Retinal pigment epithelial cell (primary cell): ENCODE results near the gene ULK1.
"Not testable (repeated sequence)": the region's sequence is repeated elsewhere in the genome, so short reads cannot be mapped to it uniquely, and the experiment has no call there.

Source experiments
- DNase-seq: peaks from one replicate; pipeline ENCODE4 v3.0.0-alpha.2; 2010; ENCODE audit warnings: low read depth
- H3K4me3 ChIP-seq: 2 replicates; pipeline ENCODE4 v1.5.1; 2011; ENCODE audit warnings: mild to moderate bottlenecking, low read length, control low read depth, moderate library complexity
- TF ChIP-seq, protein P1 (sequence below): conservative IDR thresholded peaks from 2 replicates; pipeline ENCODE4 v1.5.1; 2011; ENCODE audit warnings: low read depth, low read length, control low read depth, inconsistent platforms

ULK1 gene

DNA sequence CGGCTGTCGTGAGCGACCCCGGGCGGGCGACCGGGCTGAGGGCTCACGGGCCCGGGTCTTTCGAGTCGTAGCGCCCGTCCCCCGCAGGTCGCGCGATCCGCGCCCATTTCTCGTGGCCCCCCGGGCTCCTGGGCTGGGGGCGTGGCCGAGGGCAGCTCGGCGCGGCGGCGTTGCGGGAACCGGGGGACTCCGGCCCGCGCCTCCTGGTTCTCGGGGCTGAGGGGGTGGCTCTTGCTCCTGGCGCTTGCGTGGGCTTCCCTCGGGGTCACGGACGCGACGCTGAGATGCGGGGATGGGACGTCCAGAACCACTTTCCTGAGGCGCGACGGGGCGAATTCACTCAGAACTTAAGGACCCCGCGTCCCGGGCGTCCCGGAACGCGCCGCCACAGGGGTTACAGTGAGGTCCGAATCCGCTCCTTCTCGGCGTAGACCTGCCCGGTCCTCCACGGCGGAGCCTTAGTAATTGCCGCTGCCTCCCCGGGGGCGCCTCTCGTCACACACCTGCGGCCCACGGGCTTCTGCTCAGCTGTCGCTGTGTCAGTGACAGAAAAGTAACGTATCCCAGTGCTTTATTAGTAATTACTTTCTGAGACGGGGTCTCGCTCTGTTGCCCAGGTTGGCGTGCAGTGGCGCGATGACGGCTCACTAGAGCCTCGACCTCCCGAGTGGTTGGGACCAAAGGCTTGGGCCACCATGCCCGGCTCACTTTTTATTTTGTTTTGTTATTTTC, 55.9 kb downstream of the ULK1 start:
- peak overlapping the region; percentile 82 for H3K4me3 ChIP-seq
- no peak for DNase-seq
- TF ChIP-seq, protein P1, sequence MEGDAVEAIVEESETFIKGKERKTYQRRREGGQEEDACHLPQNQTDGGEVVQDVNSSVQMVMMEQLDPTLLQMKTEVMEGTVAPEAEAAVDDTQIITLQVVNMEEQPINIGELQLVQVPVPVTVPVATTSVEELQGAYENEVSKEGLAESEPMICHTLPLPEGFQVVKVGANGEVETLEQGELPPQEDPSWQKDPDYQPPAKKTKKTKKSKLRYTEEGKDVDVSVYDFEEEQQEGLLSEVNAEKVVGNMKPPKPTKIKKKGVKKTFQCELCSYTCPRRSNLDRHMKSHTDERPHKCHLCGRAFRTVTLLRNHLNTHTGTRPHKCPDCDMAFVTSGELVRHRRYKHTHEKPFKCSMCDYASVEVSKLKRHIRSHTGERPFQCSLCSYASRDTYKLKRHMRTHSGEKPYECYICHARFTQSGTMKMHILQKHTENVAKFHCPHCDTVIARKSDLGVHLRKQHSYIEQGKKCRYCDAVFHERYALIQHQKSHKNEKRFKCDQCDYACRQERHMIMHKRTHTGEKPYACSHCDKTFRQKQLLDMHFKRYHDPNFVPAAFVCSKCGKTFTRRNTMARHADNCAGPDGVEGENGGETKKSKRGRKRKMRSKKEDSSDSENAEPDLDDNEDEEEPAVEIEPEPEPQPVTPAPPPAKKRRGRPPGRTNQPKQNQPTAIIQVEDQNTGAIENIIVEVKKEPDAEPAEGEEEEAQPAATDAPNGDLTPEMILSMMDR: no peak

DNA sequence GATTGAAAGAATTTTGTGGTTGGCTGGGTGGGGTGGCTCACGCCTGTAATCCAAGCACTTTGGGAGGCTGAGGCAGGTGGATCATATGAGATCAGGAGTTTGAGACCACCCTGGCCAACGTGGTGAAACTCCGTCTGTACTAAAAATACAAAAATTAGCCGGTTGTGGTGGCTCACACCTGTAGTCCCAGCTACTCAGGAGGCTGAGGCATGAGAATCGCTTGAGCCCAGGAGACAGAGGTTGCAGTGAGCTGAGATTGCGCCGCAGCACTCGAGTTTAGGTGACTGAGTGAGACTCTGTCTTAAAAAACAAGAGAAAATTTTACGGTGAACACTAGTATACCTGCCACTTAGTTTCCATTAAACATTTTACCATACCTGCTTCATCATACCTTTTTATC, 59.4 kb downstream of the ULK1 start:
- DNase-seq, H3K4me3 ChIP-seq: not testable (repeated sequence)

DNA sequence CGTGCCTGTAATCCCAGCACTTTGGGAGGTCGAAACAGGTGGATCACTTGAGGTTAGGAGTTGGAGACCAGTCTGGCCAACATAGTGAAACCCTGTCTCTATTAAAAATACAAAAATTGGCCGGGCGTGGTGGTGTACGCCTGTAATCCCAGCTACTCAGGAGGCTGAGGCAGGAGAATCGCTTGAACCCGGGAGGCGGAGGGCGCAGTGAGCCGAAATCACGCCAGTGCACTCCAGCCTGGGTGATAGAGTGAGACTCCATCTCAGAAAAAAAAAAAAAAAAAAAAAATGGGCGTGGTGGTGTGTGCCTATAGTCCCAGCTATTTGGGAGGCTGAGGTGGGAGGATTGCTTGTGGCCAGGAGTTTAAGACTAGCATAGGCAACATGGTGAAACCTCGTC, 60.0 kb downstream of the ULK1 start:
- H3K4me3 ChIP-seq, DNase-seq: not testable (repeated sequence)

DNA sequence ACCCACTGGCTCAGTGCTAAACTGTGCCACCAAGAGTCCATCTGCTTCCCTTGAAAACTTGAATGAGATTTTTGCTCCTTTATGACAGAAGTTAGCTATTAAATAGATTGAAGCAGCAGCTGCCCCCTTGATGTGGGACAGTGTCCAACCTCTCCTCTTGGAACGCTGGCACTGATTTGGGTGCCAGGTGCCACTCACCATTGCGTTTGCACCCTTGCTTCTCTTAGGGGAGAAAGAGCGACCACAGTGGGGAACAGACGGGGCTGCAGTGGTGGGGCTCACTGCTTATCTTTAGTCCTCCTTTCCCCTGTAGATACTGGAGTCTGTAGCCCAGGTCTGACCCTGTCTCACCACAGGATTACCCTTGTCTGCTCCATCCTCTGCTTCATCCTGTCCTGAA, 64.7 kb downstream of the ULK1 start:
- no peak overlapping the region for H3K4me3 ChIP-seq
- TF ChIP-seq, protein P1: no peak
- DNase-seq: no peak

DNA sequence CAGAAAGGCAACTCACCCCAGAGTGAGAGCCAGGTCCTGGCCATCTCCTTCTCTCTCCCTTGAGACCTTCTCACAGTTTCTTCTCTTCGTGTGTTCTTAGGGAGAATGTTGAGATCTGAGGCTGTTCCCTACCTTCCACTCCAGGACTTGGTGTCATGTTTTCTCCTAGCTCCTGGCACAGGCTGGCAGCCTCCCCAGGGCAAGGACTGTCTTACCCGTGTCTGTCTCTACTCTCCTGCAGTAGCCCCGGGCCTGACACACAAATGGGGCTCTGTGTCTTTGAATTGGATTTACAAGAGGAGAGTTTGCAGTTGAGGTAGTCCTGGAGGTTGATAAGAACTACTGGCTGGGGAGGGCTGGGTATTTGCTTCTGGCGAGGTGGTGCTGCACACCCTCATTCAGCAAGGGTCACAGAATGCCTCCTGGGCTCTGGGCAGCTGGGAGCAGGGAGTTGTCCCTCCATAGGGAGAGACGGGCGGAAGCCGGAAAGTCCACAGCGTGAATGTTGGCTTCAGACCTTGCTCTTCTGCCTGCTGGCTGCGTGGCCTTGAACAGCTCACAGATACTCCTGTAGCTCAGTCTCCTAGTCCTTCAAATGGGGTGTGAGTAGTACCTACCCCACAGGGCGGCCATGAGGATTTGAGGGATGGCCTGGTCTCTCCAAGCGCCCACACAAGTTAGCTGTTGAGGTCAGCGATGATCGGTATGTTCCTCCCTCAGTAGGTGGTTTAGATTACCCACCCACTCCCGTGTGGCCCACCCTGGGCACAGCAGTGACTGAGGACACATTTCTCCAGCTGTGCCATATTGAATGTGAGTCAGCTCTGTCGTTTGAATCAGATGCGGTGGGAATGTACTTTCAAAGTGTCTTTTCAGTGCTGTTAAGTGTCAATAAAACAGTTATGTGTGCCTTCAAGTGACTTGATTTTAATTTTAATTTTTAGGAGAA, 65.5 kb downstream of the ULK1 start:
- TF ChIP-seq, protein P1: no peak
- no peak overlapping the region for H3K4me3 ChIP-seq
- DNase-seq: no peak

DNA sequence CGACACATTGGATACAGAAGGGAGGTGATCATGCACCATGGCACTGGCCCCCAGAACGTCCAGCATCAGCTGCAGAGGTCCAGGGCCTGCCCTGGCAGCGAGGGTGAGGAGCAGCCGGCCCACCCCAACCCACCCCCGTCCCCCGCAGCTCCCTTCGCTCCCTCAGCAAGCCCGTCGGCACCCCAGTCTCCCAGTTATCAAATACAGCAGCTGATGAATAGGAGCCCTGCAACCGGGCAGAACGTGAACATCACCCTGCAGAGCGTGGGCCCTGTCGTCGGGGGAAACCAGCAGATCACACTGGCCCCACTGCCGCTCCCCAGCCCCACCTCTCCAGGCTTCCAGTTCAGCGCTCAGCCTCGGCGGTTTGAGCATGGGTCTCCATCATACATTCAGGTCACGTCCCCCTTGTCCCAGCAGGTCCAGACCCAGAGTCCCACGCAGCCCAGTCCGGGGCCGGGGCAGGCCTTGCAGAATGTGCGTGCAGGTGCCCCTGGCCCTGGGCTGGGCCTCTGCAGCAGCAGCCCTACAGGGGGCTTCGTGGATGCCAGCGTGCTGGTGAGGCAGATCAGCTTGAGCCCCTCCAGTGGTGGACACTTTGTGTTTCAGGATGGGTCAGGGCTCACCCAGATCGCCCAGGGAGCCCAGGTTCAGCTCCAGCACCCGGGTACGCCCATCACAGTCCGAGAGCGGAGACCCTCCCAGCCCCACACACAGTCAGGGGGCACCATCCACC, 66.3 kb downstream of the ULK1 start:
- not testable (repeated sequence) for DNase-seq, H3K4me3 ChIP-seq

DNA sequence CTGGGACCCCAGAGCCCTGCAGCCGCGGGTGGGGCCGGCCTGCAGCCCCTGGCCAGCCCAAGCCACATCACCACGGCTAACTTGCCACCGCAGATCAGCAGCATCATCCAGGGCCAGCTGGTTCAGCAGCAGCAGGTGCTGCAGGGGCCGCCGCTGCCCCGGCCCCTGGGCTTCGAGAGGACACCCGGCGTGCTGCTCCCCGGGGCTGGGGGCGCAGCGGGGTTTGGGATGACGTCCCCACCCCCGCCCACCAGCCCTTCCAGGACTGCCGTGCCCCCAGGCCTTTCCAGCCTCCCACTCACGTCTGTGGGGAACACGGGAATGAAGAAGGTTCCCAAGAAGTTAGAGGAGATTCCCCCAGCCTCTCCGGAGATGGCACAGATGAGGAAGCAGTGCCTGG, 66.9 kb downstream of the ULK1 start:
- not testable (repeated sequence) for H3K4me3 ChIP-seq, DNase-seq

DNA sequence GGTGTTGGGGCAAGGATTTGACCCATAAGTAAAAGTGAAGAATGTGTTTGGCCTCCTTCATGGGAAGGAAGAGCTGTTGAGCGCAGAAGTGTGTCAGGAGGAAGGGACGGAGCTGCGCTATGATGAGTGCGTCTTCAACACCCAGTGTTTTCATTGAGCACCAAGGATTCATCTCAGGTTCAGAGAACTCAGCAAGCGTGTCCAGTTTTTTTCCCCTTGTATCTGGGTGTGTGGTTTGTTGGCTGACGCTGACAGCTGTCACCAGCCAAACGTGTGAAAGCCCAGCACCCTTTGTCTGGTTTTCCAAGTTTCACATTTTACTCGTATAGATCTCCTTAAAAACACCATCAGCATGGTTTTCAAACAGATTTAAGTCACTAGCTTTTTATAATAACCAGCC, 67.6 kb downstream of the ULK1 start:
- H3K4me3 ChIP-seq: no peak overlapping the region
- no peak for DNase-seq
- TF ChIP-seq, protein P1: no peak

DNA sequence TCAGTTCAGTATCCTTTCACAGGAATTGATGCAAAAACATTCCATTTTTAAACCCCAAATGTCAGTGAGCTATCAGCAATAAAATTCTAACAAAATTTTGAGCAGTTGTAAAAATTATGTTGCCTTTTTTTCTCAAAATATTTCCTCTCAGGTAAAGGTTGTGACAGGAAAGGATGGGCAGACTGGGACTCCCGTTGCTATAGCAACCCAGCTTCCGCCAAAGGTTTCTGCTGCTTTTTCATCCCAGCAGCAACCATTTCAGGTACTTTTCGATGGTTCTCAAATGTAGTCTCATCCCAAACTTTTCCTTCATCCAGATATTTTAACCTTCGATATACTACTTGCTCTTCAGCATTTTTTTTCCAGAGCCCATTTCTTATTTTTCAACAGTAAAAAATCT, 69.0 kb downstream of the ULK1 start:
- no peak overlapping the region for H3K4me3 ChIP-seq
- no peak for DNase-seq
- TF ChIP-seq, protein P1: no peak
